Measurements from ENCODE around the gene SLC7A7. TPM values are rescaled to one million over a fixed set of nuclear protein-coding genes. Genes with fewer than 3 reads are reported as not detected.

Gene SLC7A7
- total and polyA plus RNA-seq, 2 of the 13 experiments (the other 11 are each of a cell fraction or from before 2014, with no cell fraction given) = 0.13 to 0.63 TPM

GRCh38 chr14:22829661-22830442 lies 14.6 kb upstream of the SLC7A7 start, which contains the start of gene MRPL52 (continued):
- peak; percentile 84 for TF ChIP-seq ZNF407 (CRISPR knock-in tag; IDR thresholded peaks at IDR 0.05; ENCODE audit: not compliant biosample characterization)
- no peak for TF ChIP-seq RAD51 (IDR thresholded peaks at IDR 0.05; ENCODE audit: borderline replicate concordance)
- TF ChIP-seq NCOA1 (CRISPR knock-in tag; IDR thresholded peaks at IDR 0.05) = peak; percentile 90
- TF ChIP-seq FOXA1 (IDR thresholded peaks at IDR 0.05) = no peak
- no peak; the same call in 1 of the 2 replicates for TF ChIP-seq FOXA1 (CRISPR knock-in tag; IDR thresholded peaks at IDR 0.05)
- TF ChIP-seq, protein P1, sequence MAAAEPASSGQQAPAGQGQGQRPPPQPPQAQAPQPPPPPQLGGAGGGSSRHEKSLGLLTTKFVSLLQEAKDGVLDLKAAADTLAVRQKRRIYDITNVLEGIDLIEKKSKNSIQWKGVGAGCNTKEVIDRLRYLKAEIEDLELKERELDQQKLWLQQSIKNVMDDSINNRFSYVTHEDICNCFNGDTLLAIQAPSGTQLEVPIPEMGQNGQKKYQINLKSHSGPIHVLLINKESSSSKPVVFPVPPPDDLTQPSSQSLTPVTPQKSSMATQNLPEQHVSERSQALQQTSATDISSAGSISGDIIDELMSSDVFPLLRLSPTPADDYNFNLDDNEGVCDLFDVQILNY (CRISPR knock-in tag; conservative IDR thresholded peaks at IDR 0.05) = no peak
- peak; percentile 81; the same call in 1 of the 2 replicates for TF ChIP-seq ZNF703 (CRISPR knock-in tag; IDR thresholded peaks at IDR 0.05; ENCODE audit: borderline replicate concordance)
- peak; percentile 99 for TF ChIP-seq RBM39 (IDR thresholded peaks at IDR 0.05; ENCODE audit: low read depth, low read length, poor library complexity, severe bottlenecking)
- TF ChIP-seq SOX6 (IDR thresholded peaks at IDR 0.05) = no peak
- TF ChIP-seq SOX6 (CRISPR knock-in tag; IDR thresholded peaks at IDR 0.05) = peak; percentile 71
- TF ChIP-seq SMARCC2 (IDR thresholded peaks at IDR 0.05) = no peak
- peak; percentile 58; the same call in 1 of the 2 replicates for TF ChIP-seq PCBP1 (IDR thresholded peaks at IDR 0.05; ENCODE audit: borderline replicate concordance, low read depth, low read length)
- TF ChIP-seq ZNF18 (CRISPR knock-in tag; IDR thresholded peaks at IDR 0.05; ENCODE audit: insufficient replicate concordance) = peak; percentile 87
- no peak for TF ChIP-seq MBD4 (IDR thresholded peaks at IDR 0.05; ENCODE audit: borderline replicate concordance, low read length)
- TF ChIP-seq, protein P2, sequence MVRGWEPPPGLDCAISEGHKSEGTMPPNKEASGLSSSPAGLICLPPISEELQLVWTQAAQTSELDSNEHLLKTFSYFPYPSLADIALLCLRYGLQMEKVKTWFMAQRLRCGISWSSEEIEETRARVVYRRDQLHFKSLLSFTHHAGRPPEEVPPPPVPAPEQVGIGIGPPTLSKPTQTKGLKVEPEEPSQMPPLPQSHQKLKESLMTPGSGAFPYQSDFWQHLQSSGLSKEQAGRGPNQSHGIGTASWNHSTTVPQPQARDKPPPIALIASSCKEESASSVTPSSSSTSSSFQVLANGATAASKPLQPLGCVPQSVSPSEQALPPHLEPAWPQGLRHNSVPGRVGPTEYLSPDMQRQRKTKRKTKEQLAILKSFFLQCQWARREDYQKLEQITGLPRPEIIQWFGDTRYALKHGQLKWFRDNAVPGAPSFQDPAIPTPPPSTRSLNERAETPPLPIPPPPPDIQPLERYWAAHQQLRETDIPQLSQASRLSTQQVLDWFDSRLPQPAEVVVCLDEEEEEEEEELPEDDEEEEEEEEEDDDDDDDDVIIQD (CRISPR knock-in tag; IDR thresholded peaks at IDR 0.05; ENCODE audit: low read depth) = peak; percentile 85
- peak; percentile 72 for TF ChIP-seq TBX2 (CRISPR knock-in tag; IDR thresholded peaks at IDR 0.05; ENCODE audit: borderline replicate concordance)
- no peak for TF ChIP-seq HOXA7 (CRISPR knock-in tag; IDR thresholded peaks at IDR 0.05)

Measured in HepG2 (cell line).